ENCODE results near the gene BCKDHB.

Gene BCKDHB

DNA sequence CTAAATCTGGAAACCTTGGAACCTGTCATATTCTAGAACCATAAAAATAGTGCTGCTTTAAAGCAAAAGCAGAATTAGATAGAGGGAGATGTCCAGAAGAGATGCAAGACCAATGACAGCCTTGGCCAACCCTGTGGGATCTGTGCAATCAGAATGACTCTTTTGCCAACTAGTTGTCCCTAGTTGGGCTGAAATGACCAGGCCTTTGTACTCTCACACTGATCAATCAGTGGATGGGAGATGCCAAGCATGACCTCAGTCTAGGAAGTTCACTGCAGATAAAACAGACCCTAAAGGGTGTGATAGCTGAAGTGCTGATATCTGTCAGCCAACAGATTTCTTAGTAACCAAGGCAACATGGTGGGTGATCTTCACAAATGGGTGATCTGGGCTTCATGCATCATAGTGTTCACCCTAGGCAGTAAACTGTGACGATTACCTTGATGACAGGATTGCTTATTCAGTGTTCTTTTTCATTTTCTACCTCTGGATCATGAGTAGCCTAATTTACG lies 52.1 kb downstream of the BCKDHB start:
- H3K36me3 ChIP-seq (ENCODE audit: low read depth): no peaks in the 10 kb centered on the region
- no peak overlapping the region for H3K27ac ChIP-seq (ENCODE audit: poor library complexity, severe bottlenecking)
- no peaks in the 10 kb centered on the region for H3K27me3 ChIP-seq (ENCODE audit: insufficient read depth, poor library complexity, severe bottlenecking)
- no peak for DNase-seq (ENCODE audit: low spot score)
- no peak overlapping the region for H3K4me3 ChIP-seq (ENCODE audit: severe bottlenecking)
- TF ChIP-seq, protein P1, sequence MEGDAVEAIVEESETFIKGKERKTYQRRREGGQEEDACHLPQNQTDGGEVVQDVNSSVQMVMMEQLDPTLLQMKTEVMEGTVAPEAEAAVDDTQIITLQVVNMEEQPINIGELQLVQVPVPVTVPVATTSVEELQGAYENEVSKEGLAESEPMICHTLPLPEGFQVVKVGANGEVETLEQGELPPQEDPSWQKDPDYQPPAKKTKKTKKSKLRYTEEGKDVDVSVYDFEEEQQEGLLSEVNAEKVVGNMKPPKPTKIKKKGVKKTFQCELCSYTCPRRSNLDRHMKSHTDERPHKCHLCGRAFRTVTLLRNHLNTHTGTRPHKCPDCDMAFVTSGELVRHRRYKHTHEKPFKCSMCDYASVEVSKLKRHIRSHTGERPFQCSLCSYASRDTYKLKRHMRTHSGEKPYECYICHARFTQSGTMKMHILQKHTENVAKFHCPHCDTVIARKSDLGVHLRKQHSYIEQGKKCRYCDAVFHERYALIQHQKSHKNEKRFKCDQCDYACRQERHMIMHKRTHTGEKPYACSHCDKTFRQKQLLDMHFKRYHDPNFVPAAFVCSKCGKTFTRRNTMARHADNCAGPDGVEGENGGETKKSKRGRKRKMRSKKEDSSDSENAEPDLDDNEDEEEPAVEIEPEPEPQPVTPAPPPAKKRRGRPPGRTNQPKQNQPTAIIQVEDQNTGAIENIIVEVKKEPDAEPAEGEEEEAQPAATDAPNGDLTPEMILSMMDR (IDR thresholded peaks at IDR 0.05; ENCODE audit: poor library complexity, severe bottlenecking): no peak
- ATAC-seq (ENCODE audit: low read depth): no peak
- peaks cover 5% of the 10 kb centered on the region for H3K4me1 ChIP-seq (ENCODE audit: insufficient read depth, poor library complexity, severe bottlenecking)
- H3K9me3 ChIP-seq (ENCODE audit: severe bottlenecking): no peaks in the 10 kb centered on the region

DNA sequence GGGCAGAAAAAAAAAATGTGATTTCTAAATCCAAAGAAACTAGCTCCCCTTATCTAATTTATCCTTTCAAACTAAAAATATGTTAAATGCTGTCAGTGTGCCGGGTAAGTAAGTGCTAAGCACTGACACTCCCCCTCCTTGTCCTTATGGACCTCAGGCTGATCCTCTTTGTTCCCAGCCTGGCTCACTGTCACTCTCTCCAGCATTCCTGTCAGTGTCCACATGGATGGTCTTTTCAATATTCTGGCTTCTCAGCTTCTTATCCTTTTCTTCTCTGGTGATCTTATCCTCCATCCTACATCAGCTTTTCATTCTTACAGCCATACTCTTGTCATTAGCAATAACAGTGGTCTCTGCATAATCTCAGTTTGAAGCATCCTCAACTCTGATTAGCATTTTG lies 55.0 kb downstream of the BCKDHB start:
- ATAC-seq (ENCODE audit: low read depth) (no peak), DNase-seq (ENCODE audit: low spot score) (no peak)
- TF ChIP-seq, protein P1 (IDR thresholded peaks at IDR 0.05; ENCODE audit: poor library complexity, severe bottlenecking): no peak
- Histone ChIP-seq H3K9me3 (ENCODE audit: severe bottlenecking) (no peaks in the 10 kb centered on the region), H3K36me3 (ENCODE audit: low read depth) (no peaks in the 10 kb centered on the region), H3K4me3 (ENCODE audit: severe bottlenecking) (no peak overlapping the region), H3K27ac (ENCODE audit: poor library complexity, severe bottlenecking) (no peak overlapping the region), H3K4me1 (ENCODE audit: insufficient read depth, poor library complexity, severe bottlenecking) (peaks cover 30% of the 10 kb centered on the region), H3K27me3 (ENCODE audit: insufficient read depth, poor library complexity, severe bottlenecking) (no peaks in the 10 kb centered on the region)

DNA sequence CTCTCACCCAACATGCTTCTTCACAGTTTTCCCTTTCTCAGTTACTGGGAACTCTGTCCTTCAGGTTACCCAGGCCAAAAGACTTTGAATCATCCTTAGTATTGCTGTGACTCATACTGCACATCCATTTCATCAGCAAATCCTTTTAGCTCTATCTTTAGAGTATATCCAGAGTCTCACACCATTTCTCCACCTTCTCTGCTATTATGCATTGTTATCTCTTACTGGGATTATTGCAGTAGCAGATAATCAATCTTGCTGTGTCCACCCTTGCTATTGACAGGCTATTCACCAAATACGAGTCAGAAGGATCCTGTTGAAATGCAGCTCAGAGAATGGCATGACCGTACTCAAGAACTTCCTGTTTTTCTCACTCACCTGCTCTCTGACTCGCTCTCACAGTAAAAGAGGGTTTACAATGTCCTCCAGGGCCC lies 57.3 kb downstream of the BCKDHB start:
- ATAC-seq (ENCODE audit: low read depth) (peak; percentile 92), DNase-seq (ENCODE audit: low spot score) (no peak)
- no peak overlapping the region for H3K4me3 ChIP-seq (ENCODE audit: severe bottlenecking)
- TF ChIP-seq, protein P1 (IDR thresholded peaks at IDR 0.05; ENCODE audit: poor library complexity, severe bottlenecking): no peak
- no peaks in the 10 kb centered on the region for H3K9me3 ChIP-seq (ENCODE audit: severe bottlenecking)
- H3K27ac ChIP-seq (ENCODE audit: poor library complexity, severe bottlenecking): peak overlapping the region; percentile 72
- peaks cover 30% of the 10 kb centered on the region for H3K4me1 ChIP-seq (ENCODE audit: insufficient read depth, poor library complexity, severe bottlenecking)
- H3K36me3 ChIP-seq (ENCODE audit: low read depth): no peaks in the 10 kb centered on the region
- no peaks in the 10 kb centered on the region for H3K27me3 ChIP-seq (ENCODE audit: insufficient read depth, poor library complexity, severe bottlenecking)

DNA sequence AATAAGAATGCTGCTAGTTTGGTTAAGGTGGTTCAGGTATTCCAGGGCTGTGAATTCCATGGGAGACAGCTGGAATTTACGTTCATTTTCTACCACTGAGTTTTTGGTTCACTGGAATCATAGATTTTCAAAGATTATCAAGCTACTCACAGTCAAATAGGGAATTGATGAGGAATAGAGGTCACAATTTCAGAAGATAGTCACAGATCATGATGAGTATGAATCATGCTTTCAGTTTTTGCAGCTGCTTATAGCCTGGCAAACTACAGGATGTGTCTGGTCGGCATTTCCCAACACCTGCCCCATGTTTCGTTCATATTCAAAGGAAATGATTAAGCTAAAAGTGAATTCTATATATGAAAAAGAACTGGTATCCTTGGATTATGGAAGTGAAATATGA lies 58.7 kb downstream of the BCKDHB start:
- no peak overlapping the region for H3K4me3 ChIP-seq (ENCODE audit: severe bottlenecking)
- DNase-seq (ENCODE audit: low spot score) (no peak), ATAC-seq (ENCODE audit: low read depth) (peak; percentile 78)
- H3K4me1 ChIP-seq (ENCODE audit: insufficient read depth, poor library complexity, severe bottlenecking): peaks cover 30% of the 10 kb centered on the region
- H3K9me3 ChIP-seq (ENCODE audit: severe bottlenecking): no peaks in the 10 kb centered on the region
- 0 out of 2 replicates have a peak, but pooled peaks cover 3% of the 10 kb centered on the region for H3K36me3 ChIP-seq (ENCODE audit: low read depth)
- TF ChIP-seq, protein P1 (IDR thresholded peaks at IDR 0.05; ENCODE audit: poor library complexity, severe bottlenecking): no peak
- H3K27ac ChIP-seq (ENCODE audit: poor library complexity, severe bottlenecking): peak overlapping the region; percentile 72
- no peaks in the 10 kb centered on the region for H3K27me3 ChIP-seq (ENCODE audit: insufficient read depth, poor library complexity, severe bottlenecking)

DNA sequence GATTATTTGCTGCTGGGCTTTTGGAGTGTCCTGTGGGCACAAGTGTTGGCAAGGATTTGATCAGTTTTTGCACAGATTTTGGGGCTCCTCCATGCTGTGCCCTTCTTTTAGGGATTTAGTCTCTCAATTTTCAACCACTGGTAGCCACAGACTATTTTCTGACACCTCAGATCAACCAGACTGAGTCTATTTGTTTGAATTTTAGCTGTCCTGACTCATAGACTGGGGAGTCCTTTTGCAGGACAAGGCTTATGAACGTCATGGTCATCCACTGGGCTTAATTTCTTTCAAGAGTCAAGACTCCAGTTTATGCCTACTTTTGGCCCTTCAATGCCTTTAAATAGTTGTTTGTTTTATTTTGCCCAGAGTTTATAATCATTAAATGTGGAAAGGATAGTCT lies 59.3 kb downstream of the BCKDHB start:
- TF ChIP-seq, protein P1 (IDR thresholded peaks at IDR 0.05; ENCODE audit: poor library complexity, severe bottlenecking): no peak

More for the DNA sequence above, 59.3 kb downstream of the BCKDHB start:
- Histone ChIP-seq H3K36me3 (ENCODE audit: low read depth) (0 out of 2 replicates have a peak, but pooled peaks cover 3% of the 10 kb centered on the region), H3K27me3 (ENCODE audit: insufficient read depth, poor library complexity, severe bottlenecking) (no peaks in the 10 kb centered on the region), H3K9me3 (ENCODE audit: severe bottlenecking) (no peaks in the 10 kb centered on the region), H3K4me3 (ENCODE audit: severe bottlenecking) (no peak overlapping the region), H3K27ac (ENCODE audit: poor library complexity, severe bottlenecking) (peak overlapping the region; percentile 72), H3K4me1 (ENCODE audit: insufficient read depth, poor library complexity, severe bottlenecking) (peaks cover 30% of the 10 kb centered on the region)
- ATAC-seq (ENCODE audit: low read depth): no peak
- DNase-seq (ENCODE audit: low spot score): no peak
